HG03039 (cell line): ENCODE data around the gene CHN1.

Experiments
- ATAC-seq: cut with Tn5 transposase; IDR thresholded peaks from one replicate; pipeline ENCODE4 v1.9.1; 2021; ENCODE audit warnings: mild to moderate bottlenecking, moderate library complexity; ENCODE audit not compliant: unreplicated experiment

CHN1 gene

DNA sequence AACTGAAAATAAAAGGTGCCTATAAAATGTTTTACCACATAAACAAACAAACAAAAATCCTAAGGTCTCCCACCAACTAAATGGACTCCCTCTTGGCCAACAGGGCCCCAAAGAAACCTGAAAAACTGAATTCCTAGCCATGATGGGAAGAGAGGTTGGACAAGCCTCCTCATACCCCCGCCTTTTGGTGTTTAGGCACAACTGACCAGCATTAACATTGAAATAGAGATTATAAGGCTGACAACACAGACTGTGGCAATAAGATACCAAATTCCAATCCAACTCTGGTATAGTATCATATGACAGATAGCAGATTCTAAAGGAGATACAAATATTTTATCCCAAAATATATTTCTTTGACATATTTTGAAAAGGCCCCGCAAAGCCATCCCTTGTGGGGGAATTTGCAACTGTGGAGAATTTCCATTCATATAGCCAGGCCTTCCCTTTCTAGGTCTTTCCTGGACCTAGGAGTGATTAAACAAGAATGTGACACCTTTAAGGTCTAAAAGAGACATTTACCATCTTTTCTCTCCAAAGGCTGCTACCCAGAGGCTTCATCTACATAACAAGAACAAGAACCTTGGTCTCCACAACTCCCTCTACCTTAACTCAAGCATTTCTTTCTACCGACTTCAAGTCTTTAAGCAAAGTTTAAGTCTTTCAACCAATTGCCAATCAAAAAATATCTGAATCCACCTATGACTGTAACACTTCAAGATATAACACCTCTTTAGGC lies 80.0 kb downstream of the CHN1 start:
- ATAC-seq, result no peak

DNA sequence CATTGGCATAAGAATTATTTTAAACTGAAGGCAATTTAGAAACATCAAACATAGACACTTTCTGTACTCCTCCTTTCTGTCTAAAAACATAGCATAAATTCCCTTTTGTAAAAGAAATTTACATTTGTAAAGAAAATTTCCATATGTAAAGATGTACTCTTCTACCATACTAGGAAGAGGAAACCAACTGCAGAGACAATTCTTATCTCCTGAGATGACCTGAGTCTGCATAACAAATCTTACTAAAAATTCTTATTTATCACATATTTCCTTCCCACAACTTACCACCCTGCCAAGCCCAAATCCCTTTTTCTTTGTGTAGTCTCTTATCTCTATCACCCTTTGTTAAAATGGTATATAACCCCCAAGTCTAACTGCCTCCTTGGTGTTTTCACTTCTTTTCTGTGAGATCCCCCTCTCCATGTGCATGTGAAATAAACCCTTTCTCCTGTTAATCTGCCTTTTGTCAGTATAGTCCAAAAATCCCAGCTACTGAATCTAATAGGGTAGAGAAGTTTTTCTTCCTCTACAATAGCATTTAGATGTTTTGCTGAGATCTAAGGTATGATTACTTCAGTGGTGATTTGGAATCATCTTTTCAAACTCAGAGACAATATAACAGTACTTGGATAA lies 81.0 kb downstream of the CHN1 start:
- ATAC-seq, result no peak

DNA sequence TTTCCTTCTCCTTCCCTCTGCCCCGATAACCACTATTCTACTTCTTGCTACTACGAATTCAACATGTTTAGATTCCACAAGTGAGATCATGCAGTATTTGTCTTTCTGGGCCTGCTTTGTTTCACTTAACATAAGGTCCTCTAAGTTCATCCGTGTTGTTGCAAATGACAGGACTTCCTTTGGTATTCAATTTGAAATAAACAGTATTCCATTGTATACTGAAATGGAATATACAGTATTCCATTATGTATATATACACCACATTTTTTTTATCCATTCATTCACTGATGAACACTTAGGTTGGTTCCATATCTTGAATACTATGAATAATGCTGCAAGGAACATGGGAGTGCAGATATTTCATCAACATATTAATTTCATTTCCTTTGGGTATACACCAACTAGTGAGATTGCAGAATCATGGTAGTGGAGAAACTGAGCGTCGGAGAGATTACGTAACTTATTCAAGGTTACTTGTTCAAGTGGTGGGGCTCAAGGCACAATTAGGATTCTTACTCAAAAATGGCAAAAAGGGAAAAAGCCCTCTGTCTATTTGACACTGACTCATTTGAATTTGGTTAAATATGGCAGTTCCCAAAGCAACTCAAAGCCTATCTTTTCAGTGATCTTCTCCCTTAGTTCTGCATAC lies 85.1 kb downstream of the CHN1 start:
- no peak for ATAC-seq

DNA sequence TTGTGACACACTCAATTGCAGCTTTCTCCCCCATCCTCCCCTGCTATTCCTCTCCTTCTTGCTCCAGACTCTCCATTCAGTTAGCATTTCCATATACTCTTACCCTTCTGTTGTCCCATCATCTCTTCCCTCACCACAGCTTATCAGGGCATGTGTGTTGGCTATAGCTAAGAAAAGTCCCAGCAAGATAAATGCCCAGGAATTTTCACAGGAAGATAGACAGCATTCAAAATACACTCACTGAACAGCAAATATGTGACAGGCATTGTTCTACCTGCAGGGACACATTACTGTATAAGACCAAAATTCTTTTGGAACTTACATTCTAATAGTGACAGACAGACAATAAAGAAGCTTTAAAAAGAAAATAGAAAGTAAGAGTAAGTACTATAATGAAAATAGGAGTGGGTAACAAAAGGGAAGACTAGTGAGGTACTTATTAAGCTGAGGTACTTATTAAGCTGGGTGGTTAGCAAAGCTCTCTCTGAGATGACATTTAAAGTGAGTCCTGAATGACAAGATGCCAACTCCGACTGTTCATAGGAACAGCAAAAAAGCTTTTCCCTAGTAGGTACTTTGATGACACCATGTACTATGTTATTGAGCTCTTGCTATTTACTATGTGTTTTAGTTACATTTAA lies 86.2 kb downstream of the CHN1 start:
- ATAC-seq, result no peak

DNA sequence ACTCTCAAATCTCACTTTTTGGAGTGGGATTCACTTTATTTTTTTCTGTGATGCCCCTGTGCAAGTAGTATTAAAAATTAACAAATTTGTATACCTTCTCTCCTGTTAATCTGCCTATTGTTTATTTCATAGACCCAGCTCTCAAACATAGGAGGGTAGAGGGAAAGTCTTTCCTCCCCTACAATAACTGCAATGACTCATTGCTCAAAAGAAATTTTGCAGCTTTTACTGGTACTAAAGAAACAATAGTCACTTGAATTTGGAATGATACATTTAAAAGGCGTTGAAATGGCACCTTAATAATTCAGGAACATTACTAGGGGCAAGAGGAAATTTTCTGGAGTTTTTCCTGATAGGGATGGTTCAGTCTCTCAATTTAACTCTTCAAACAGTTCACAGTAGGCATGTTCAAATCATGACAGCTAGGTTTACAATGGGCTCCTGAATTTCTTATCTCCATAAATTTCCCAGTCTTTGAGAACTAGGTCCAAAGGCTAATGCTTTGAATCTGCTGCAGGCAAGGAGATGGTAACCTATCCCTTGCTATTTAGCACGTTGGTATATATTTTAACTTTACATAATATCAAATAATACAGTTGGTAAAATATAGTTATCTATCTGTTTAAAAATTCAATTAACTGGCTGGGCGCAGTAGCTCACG lies 88.8 kb downstream of the CHN1 start:
- no peak for ATAC-seq

DNA sequence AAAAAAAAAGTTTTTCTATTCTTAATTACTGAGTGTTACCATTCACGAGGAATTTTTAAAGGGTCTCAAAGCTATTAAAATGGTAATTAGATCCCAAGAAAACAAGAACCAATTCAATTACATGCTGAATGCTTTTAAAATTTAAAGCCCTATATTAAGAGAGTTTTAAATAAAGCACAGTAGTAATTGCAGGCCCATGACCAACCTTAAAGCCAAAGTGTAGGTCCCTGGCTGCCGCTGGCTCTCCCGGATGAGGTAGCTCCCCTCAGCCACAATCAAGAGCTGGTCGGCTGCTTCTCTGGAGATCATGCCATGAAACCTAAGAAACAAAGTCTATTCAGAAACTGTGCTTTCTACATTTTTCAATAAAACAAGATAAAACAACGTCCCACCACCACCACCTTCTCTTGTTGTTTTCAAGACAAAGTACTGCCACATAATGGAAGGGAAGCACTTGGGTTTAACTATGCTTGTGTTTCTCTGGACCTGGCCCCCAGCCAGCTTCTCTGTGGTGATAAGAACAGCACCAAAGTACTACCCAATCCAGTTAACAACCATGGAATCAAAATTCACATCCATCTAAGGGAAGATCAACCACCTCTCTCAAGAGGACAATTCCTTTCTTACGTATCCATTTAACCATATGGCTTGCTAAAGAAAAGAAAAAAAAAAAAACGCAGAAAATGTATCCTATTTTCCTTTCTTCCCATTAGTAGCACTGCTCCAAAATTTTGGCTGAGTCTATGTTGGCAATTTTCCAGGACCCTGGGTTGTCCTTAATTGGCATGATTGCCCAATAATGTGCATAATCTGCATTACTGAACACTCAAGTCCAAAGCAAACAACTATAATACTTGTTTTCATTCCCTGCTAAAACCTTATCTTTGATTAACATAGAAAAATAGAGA lies 90.1 kb downstream of the CHN1 start:
- ATAC-seq, result no peak

DNA sequence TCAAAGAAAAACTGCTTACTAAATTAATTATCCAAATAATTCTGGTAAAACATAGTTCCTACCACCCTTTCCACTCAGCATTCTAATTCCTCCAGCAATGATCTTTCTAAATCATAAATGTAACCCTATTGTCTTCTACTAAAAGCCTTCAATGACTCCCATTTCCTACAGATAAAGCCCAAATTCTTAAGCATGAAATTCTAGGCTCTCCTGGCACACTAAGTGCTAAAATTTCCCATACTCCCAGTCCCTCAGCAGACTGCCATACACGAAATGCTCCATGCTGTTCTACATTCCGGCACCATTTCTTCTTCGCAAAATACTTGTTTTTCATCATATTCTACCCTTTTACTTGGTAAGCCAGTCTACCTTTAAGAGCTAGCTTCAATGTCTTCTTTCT lies 96.9 kb downstream of the CHN1 start:
- no peak for ATAC-seq

DNA sequence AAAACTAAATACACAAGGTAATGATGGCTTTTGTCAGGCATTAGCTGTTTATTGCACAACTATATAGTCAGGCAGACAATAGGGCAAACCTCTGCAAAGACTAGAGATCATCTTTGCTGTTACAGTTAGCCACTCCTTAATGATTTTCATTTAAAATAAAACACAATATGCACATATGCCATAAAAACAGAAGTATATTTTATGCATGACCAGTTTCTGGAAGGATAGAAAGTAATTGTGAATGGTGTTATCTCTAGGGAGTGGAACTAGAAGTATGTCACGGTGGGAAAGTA lies 102.0 kb downstream of the CHN1 start:
- ATAC-seq, result no peak

DNA sequence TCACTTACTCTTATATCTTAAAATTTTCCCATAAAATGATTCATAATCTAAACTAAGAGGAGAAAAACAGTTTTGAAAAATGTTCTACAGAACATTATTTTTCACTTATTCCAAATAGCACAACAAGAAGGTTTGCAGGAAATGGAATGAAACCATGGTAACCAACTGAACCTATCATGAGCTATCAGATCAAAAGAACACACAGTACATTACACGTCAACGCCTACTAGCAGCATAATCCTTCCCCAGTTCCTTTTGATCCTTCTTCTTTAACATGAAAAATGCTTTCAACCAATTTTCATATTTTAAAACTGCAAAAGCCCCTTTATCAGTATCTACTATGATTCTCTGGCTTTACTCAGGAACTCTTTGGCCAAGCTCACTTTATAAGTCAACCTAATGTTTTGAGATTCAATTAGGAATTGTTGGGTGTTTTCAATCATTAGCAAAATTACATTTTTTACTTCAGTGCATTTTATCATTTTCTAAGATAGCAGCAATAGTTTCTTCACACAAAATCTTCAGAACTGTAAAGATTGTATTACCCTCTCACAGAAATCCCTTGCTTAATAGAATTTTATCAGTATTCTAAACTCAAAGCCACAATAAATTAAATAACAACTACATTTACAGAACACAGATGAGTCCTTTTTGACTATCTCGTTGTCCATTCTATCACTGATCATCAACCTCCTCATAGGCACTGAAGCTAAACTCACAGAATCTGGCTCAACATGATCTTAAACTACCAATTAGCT lies 102.5 kb downstream of the CHN1 start:
- ATAC-seq, result no peak

DNA sequence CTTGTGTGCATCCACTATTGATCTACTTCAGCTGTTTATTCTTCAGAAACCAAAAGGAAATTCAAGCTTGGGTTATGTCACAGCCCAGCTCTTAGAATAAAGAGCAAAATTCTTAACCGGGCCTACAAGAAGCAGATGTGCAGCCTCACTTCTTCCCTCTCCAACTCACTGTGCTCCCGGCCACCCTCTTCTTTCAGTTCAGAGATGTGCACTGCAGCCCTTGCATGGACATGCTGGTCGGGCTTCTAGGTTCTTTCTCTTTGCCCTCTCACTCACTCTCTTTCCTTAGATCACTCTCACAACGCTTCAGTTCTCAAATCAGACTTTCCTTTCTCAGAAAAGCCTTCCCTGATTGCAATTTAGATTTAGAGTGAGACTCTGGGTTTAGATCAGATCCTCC lies 104.1 kb downstream of the CHN1 start:
- ATAC-seq, result no peak

DNA sequence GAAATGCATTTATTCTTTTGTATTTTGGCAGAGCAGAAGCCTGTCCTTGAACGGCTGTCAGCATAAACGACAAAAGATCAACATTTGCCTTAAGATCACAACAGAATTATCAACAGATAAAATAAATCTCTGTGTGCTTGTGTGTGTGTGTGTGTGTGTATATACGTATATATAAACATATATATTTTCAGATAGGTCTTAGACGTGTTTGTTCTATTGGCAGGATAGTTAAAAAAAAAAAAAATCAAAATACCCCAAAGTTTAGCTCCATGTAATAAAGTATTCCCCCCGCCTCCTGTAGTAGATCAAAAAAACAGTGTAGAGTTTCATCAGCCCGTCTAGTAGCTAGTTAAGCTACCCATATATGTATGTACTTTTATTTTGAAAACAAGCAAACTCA lies 107.9 kb downstream of the CHN1 start:
- ATAC-seq, result no peak

DNA sequence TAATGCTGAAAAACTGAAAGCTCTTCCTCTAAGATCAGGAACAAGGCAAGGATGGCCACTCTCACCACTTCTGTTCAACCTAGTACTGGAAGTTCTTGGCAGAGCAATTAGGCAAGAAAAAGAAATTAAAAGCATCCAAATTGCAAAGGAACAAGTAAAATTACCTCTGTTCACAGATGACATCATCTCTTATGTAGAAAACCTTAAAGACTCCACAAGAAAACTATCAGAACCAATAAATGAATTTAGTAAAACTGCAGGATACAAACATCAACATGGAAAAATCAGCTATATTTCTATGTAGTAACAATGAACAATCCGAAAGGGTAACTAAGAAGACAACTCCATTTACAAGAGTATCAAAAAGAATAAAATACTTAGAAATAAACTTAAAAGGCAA lies 112.2 kb downstream of the CHN1 start:
- ATAC-seq, result no peak

DNA sequence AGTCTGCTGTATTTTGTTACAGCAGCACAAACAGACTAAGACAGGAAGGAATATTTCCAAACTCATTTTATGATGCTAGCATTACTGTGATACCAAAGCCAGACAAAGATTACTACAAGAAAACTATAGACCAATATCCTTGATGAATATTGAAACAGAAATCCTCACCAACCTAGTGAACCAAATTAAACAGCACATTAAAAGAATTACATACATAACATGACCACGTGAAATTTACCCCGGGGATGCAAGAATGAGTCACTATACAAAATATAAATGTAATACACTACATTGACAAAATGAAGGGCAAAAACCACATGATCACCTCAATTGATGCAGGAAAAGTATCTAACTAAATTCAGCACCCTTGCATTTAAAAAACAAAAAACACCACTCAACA lies 112.6 kb downstream of the CHN1 start:
- ATAC-seq, result no peak

DNA sequence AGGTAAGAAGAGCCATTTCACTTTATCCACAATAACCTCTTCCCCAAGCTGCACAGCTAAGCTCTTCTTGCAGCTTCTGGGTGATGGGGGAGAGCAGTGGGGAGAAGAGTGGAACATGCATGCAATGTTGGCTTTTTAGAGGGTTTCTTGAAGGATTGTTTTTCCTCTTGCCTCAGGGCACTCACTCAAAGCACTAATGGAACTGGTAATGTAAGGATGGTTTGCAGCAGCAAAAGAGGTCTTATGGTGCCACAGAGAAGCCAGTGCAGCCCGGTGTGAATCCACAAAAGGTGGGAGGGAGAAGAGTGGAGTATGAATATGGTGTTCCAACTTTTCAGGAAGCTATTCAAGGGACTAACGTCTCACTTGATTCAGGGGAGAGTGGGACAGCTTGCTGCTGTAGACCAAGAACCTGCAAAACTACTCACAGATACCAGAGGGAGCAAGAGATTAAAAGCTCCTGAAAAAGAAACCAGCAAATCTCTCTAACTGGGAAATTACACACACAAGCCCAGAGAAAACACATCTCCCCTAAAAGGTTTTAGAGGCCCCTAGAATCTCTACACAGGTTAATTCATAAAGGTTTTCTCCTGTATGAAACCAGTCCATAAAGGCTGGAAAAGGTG lies 116.4 kb downstream of the CHN1 start:
- no peak for ATAC-seq

DNA sequence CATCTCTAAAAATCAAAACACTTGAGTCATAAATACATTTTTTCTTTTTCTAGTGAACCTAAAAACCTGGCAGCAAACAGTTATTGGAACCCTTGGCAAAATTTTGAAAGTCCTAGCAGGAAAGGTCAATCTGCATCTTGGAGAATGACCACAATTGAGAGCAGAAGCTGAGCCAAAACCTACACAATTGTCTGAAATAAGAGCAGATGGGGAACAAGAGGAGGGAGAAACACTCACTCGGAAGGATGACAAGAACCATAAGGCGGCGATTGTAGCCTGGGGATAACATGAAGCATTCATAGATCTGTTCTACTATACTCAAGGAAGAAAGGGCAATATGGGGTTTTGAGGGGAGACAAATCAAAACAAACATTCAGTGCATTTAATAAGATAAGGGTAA lies 117.0 kb downstream of the CHN1 start:
- ATAC-seq, result no peak

DNA sequence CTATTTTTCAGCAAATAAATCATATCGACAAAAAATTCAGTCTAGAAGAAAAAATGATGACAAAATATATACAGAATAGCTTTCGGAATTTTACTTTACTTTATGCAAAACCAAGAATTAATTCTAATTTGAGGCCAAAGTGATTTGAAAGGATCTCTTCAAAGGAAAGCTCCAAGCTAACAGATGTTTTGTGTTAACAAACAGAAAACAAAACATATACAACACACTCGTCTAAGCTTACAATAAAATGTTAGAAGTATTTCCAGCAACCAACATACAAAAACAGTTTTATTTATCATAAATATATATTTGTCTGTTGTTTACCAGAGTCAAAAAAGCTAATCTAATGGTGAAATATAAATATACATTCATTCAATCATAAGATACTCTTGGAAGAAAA lies 122.8 kb downstream of the CHN1 start:
- no peak for ATAC-seq

DNA sequence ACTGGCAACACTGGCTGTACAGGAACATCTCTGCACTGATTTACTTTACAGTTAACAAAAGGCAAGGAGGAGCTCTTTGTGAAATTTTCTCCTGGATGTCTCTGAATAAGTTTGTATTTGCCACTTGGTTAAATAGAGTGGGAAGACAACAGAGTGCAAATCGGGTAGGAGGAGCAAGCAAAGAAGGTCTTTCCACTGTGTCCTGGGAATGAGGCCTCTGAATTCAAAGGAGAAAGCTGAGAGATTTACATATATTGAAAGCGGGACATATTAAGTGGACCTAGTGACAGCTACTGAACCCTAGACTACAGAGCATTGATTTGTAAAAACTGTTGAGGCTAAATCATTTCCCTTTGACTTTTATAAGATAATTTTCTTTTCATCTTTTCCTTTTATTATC lies 123.5 kb downstream of the CHN1 start:
- no peak for ATAC-seq

DNA sequence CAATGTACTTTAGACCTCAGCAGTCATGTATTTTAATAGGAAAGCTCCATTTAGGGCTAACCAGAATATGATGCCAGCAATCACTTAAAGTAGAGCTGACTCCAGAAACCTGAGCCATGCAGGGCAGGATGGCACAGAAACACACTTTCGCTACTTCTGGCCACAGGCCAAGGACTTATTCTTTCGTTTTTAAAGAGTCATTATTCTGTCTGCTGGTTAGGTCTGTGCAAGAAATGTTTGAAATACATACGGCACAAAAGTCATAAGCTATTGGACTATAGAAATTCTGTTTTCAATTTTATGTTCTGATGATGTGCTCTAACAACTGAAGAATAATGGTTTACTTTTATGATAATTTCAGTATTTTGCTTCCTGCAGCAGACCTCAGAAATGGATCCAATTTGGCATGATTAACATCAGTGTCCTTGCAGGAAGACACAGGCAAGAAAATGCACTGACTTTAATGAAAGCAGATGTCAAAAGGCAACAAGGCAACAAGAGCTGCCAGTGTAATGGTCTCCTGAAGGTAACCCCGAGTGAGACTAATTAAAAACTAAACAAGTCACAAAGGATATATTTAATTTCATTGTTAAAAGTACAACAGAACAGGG lies 126.5 kb downstream of the CHN1 start:
- ATAC-seq, result no peak

DNA sequence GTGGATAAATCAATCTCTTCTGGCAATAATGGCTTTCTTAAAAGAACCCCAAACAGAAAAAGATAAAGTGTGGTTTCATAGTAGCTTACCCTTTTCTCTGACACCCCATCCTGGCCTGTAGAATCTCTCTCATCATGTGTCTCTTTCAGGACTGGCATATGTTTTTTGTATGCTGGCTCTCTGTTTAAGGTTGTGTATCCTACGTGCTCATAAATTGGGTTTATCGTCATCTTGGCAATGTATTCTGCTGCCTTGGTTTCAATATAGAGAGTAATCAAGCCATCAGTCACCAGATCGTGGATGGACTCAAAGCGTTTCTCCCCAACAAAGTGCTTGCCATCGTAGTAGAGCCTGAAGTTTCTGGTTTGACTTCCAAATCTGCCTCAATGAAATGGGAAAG lies 127.4 kb downstream of the CHN1 start:
- no peak for ATAC-seq
